ENCODE results near the gene NUBP2.

Gene NUBP2

DNA sequence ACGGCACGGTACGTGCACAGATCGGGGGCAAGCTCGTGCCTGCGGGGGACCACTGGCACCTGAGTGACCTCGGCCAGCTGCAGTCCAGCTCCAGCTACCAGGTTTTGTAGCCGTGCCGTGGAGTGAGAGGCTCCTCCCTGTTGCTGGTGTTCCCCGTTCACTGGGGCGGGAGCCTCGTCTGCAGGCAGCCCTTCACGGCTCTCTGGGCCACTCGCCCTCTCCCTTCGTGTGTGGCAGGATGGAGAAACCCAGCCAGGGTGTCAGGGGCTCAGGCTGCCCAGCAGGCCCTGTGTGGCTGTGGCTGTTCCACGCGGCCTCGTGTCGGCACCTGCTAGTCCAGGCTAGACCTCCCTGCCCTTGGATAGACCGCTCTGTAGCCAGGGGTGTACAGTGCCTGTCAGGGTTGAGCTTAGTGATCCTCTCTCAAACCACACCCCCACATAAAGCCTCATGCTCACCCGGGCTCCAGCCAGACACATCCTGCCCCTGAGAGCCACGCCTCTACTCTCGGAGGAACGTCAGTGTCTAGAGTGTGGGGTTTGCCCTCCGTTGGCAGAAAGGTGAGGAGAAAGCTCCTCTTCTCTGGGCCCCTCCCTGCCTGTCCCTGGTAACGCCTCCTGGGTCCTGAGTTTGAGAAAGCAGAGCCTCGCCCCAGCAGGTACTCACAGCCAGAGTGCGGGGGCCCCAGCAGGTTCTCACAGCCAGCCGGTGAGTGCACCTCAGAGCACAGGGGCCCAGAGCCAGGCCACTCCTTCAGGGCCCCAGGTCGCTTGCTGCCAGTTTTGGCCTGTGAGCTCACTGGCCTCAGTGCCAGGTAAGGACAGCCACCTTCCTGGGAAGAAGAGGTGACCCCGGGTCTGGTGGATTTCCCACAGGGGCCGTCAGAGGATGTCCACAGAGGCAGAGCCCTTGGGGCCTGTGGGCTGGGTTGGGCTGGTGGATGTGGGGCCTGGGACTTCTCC is 39.1 kb upstream of the NUBP2 start:
- no peak for DNase-seq (ENCODE audit: low spot score)
- peaks cover 36 to 75% of the 10 kb centered on the region in 2 donors for H3K36me3 ChIP-seq (replicated peaks in 1 of 2; ENCODE audit: control insufficient read depth in 2 of 2, insufficient read depth in 2 of 2, low read length in 2 of 2)
- no peak overlapping the region for H3K23ac ChIP-seq (ENCODE audit: low read depth, low read length, poor library complexity)
- no CpG with 5 or more reads among the region's 32 CpGs for WGBS, 2 donors (ENCODE audit: extremely low coverage in 2 of 2, insufficient read length in 2 of 2, insufficient replicate concordance in 1 of 2)
- H2BK15ac ChIP-seq (ENCODE audit: low read length): no peak overlapping the region
- no peak overlapping the region for H2BK120ac ChIP-seq (ENCODE audit: low read depth, low read length)
- peaks cover 0 to 18% of the 10 kb centered on the region in 2 donors for H3K9me3 ChIP-seq (replicated peaks in 1 of 2; ENCODE audit: control insufficient read depth in 2 of 2, insufficient read depth in 1 of 2, low read depth in 1 of 2, low read length in 2 of 2)
- no peak overlapping the region for H3K4me2 ChIP-seq (ENCODE audit: insufficient read depth, low read length, poor library complexity, severe bottlenecking)
- no peak overlapping the region for H2BK5ac ChIP-seq (ENCODE audit: low read length)
- no peak overlapping the region for H3K14ac ChIP-seq (ENCODE audit: low read length)
- H2BK12ac ChIP-seq (ENCODE audit: low read length): no peak overlapping the region
- H2AFZ ChIP-seq (ENCODE audit: low read length): no peak overlapping the region
- H3K79me1 ChIP-seq (ENCODE audit: low read depth, low read length): peaks cover 9% of the 10 kb centered on the region
- H4K91ac ChIP-seq (ENCODE audit: low read depth, low read length, poor library complexity): no peak overlapping the region
- H2AK5ac ChIP-seq (ENCODE audit: low read depth, low read length): no peak overlapping the region
- H3K4ac ChIP-seq (ENCODE audit: low read length): no peak overlapping the region
- H3K9ac ChIP-seq (ENCODE audit: low read depth, low read length, poor library complexity): peak overlapping the region; percentile 53
- H3K27ac ChIP-seq (replicated peaks; ENCODE audit: low read length): no peak overlapping the region
- H3K27me3 ChIP-seq (ENCODE audit: control insufficient read depth in 3 of 3, insufficient read depth in 3 of 3, low read depth in 1 of 3, low read length in 3 of 3): no peaks in the 10 kb centered on the region
- no peak overlapping the region for H3K18ac ChIP-seq (ENCODE audit: low read length)
- no peak overlapping the region for H4K8ac ChIP-seq (ENCODE audit: low read depth, low read length)
- H3K4me3 ChIP-seq (ENCODE audit: low read length in 2 of 2): no peak overlapping the region
- H3K4me1 ChIP-seq (ENCODE audit: control insufficient read depth in 2 of 2, insufficient read depth in 1 of 2, low read depth in 1 of 2, low read length in 2 of 2): no peaks in the 10 kb centered on the region

DNA sequence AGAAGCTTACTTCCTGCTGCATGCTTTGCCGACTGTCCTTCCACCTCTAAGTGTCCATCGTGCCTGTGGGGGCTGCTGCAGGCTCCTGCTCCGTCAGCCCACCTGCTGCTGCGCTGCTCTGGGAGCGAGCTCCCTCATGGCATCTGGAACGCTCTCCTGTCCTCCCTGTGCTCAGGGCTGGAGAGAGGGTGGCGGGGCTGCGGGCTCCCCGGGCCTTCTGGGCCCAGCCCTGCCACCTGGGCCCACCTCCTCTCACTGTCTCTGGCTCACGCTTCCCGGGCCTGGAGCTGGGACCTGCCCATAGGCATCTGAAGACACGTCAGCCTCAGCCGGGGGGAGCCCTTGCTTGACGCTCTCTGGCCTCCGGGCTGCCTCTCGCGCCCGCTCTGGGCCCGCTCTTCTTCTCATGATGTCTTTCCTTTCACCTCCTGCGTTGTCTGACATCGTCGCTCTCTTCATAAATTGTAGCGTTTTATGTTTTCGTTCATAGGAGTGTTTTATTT is 38.4 kb upstream of the NUBP2 start:
- Histone ChIP-seq H2AK5ac (ENCODE audit: low read depth, low read length) (no peak overlapping the region), H4K8ac (ENCODE audit: low read depth, low read length) (no peak overlapping the region), H2BK120ac (ENCODE audit: low read depth, low read length) (no peak overlapping the region), H3K23ac (ENCODE audit: low read depth, low read length, poor library complexity) (no peak overlapping the region), H3K9ac (ENCODE audit: low read depth, low read length, poor library complexity) (peak overlapping the region; percentile 60), H2BK15ac (ENCODE audit: low read length) (no peak overlapping the region), H3K18ac (ENCODE audit: low read length) (no peak overlapping the region), H3K4me3 (ENCODE audit: low read length in 2 of 2) (no peak overlapping the region), H3K9me3 (replicated peaks in 1 of 2; ENCODE audit: control insufficient read depth in 2 of 2, insufficient read depth in 1 of 2, low read depth in 1 of 2, low read length in 2 of 2) (peaks cover 0 to 13% of the 10 kb centered on the region in 2 donors), H3K4me2 (ENCODE audit: insufficient read depth, low read length, poor library complexity, severe bottlenecking) (no peak overlapping the region), H3K79me1 (ENCODE audit: low read depth, low read length) (peaks cover 9% of the 10 kb centered on the region), H3K27me3 (ENCODE audit: control insufficient read depth in 3 of 3, insufficient read depth in 3 of 3, low read depth in 1 of 3, low read length in 3 of 3) (no peaks in the 10 kb centered on the region), H2BK12ac (ENCODE audit: low read length) (no peak overlapping the region), H4K91ac (ENCODE audit: low read depth, low read length, poor library complexity) (no peak overlapping the region), H3K14ac (ENCODE audit: low read length) (no peak overlapping the region), H3K4me1 (ENCODE audit: control insufficient read depth in 2 of 2, insufficient read depth in 1 of 2, low read depth in 1 of 2, low read length in 2 of 2) (no peaks in the 10 kb centered on the region), H3K36me3 (replicated peaks in 1 of 2; ENCODE audit: control insufficient read depth in 2 of 2, insufficient read depth in 2 of 2, low read length in 2 of 2) (peaks cover 42 to 82% of the 10 kb centered on the region in 2 donors), H2BK5ac (ENCODE audit: low read length) (no peak overlapping the region), H2AFZ (ENCODE audit: low read length) (no peak overlapping the region), H3K27ac (replicated peaks; ENCODE audit: low read length) (no peak overlapping the region), H3K4ac (ENCODE audit: low read length) (no peak overlapping the region)
- WGBS, 2 donors (ENCODE audit: extremely low coverage in 2 of 2, insufficient read length in 2 of 2, insufficient replicate concordance in 1 of 2): no CpG with 5 or more reads among the region's 24 CpGs
- DNase-seq (ENCODE audit: low spot score): no peak

DNA sequence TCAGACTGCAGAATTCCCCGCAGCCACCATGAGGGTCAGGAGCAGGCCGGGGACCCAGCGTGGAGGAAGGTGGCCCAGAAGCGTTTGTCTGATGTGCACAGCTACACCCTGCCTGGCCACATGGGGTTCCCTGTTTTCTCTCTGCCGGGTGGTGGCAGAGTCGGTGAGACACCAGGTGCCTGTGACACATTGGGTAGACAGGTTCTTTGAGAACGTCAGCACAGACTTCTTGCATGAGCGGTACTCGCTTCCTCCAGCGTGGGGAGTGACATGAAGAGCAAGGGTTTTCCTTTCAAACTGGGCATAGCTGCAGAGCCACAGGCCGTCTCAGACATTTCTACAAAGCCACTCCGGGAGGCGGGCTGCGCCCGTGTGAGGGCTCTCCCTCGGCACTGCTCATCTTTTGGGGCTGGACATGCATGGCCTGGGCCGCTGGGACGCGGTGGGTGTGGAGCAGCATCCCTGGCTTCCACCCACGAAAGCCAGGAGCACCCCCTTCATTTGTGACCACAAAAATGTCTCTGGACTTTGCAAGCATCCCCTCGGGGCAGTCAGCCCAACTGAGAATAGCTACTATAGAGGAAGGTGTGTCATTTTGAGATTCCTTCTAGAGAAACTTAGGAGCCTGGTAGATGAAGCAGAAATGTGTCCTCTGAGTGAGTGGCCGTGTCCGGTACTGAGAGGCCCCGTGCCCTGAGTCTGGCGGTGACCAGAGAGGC is 37.4 kb upstream of the NUBP2 start:
- Histone ChIP-seq H3K9ac (ENCODE audit: low read depth, low read length, poor library complexity) (no peak overlapping the region), H2BK120ac (ENCODE audit: low read depth, low read length) (no peak overlapping the region), H3K9me3 (replicated peaks in 1 of 2; ENCODE audit: control insufficient read depth in 2 of 2, insufficient read depth in 1 of 2, low read depth in 1 of 2, low read length in 2 of 2) (peaks cover 0 to 3% of the 10 kb centered on the region in 2 donors), H3K4me1 (ENCODE audit: control insufficient read depth in 2 of 2, insufficient read depth in 1 of 2, low read depth in 1 of 2, low read length in 2 of 2) (no peaks in the 10 kb centered on the region), H4K91ac (ENCODE audit: low read depth, low read length, poor library complexity) (no peak overlapping the region), H3K4me2 (ENCODE audit: insufficient read depth, low read length, poor library complexity, severe bottlenecking) (no peak overlapping the region), H3K36me3 (replicated peaks in 1 of 2; ENCODE audit: control insufficient read depth in 2 of 2, insufficient read depth in 2 of 2, low read length in 2 of 2) (peaks cover 41 to 82% of the 10 kb centered on the region in 2 donors), H3K27ac (replicated peaks; ENCODE audit: low read length) (no peak overlapping the region), H2AK5ac (ENCODE audit: low read depth, low read length) (no peak overlapping the region), H3K79me1 (ENCODE audit: low read depth, low read length) (peaks cover 8% of the 10 kb centered on the region), H3K14ac (ENCODE audit: low read length) (no peak overlapping the region), H3K18ac (ENCODE audit: low read length) (no peak overlapping the region), H2BK12ac (ENCODE audit: low read length) (no peak overlapping the region), H3K27me3 (ENCODE audit: control insufficient read depth in 3 of 3, insufficient read depth in 3 of 3, low read depth in 1 of 3, low read length in 3 of 3) (no peaks in the 10 kb centered on the region), H3K4ac (ENCODE audit: low read length) (no peak overlapping the region), H3K23ac (ENCODE audit: low read depth, low read length, poor library complexity) (no peak overlapping the region), H4K8ac (ENCODE audit: low read depth, low read length) (no peak overlapping the region), H3K4me3 (ENCODE audit: low read length in 2 of 2) (no peak overlapping the region), H2BK5ac (ENCODE audit: low read length) (no peak overlapping the region), H2AFZ (ENCODE audit: low read length) (no peak overlapping the region), H2BK15ac (ENCODE audit: low read length) (no peak overlapping the region)
- no peak for DNase-seq (ENCODE audit: low spot score)
- no CpG with 5 or more reads among the region's 25 CpGs for WGBS, 2 donors (ENCODE audit: extremely low coverage in 2 of 2, insufficient read length in 2 of 2, insufficient replicate concordance in 1 of 2)
